Stimulated activated CD4-positive, alpha-beta T cell treated with anti-CD3 and anti-CD28 coated beads, TNF-alpha, amount 100 ng/mL, for 1 hour (primary cell): ENCODE results near the gene DHRS7B.

ENCODE experiments used
- DNase-seq, 3 donors: peaks; one replicate each; pipeline ENCODE4 v3.0.0-alpha.2; 2020; ENCODE audit warnings: low read depth in 3 of 3, low spot score in 1 of 3

The DHRS7B gene

DNA sequence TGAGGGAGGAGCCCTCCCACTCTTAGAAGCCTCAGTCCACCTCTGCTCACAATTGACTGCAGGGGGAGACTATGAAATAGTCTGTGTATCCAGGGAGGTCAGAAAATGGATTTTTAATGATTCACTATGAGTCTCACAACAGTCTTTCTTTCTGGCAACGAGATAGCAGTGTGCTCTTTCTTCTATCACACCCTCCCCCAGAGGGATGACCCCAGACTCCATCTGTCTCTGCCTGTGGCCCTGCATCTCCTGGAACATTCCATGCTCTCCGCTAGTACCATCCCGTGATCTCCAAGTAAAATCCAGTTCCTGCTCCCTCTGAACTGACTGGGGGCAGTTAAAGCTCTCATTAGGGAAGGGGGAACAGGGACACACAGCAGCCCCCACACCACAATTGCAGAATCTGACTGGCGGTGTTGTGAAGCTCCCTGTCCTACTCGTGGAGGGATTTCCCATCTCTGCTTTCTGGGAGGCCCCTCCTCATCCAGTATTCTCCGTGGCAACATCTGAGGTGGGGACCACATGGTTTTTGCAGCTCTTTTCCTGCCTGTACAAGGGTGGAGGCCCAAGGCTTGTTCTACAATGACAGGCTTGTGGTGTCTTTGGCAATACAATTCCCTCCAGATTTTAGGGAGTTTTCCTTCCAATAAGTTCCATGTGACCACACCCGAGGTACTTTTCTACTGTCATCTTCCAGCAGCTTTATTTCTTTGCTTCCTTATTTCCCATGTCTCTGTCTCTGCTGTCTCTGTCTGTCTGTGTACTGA is 107.0 kb downstream of the DHRS7B start:
- no peak for DNase-seq

DNA sequence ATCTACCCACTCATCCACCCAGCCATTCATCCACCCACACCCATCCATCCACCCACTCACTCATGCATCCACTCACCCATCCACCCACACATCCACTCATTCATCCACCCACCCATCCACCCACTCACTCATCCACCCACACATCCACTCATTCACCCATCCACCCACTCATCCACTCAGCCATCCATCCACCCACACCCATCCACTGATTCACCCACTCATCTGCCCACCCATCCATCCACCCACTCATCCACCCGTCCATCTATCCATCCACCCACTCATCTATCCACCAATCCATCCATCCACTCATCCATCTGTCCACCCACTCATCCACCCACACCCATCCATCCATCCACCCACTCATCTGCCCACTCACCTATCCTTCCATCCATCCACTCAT is 109.2 kb downstream of the DHRS7B start:
- DNase-seq: no peak

DNA sequence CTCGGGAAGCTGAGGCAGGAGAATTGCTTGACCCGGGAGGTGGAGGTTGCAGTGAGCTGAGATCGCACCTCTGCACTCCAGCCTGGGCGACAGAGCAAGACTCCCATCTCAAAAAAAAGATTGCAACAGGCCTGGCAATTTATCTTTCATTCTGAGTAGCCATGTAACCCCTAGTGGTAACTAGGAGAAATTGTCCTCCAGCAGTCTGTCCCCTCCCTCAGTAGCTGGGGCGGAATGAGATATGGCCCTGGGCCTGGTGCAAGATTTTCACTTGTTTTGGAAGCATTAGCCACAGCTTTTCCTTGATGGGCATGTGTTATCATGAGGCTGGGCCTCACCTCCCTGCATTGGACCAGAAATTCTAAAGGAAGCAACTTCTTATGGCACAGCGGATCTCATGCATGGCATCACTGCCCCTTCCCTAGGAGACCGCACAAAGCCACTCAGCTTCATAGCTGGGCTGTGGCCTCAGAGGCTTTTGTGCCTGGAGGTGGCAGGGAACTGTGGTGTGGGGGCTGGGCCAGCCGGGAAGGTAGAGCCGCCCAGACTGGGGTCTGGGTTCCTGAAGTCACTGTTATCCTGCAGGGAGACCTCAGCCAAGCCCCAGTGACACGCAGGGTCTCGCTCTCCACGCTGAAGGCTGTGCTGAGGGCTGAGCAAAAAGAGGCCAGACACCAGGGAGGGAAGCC is 113.1 kb downstream of the DHRS7B start:
- no peak for DNase-seq

DNA sequence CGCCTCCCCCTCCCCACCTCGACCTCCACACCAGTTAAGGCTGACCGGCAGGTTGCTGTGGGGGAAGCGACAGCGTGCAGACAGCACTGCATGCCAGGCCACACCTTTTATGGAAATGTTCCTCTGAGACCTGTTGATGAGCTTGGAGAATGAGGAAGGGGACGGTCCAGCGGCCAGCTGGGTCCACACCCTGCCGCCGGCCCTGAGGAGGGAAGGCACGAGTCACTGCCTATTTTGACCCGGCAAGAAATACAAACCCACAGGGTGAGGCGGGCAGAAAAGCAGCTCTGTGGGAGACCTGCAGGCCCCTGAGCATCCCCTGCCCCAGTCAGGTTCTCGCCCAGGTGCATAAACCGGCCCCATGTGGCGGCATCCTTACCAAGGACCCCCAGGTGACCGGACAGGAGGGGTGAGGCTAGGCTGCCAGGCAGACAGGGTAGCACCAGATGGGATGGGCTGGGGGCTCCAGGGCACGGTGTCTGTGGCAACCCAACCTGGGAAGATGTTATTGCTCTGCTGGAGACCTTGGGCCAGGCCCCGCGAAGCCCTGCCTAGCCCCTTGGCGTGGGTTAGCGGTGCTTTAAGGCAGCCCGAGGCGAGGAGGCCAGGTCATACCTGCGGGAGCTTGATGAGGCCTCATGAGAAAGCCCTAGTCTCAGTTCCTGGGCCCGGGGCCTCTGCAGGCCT is 113.7 kb downstream of the DHRS7B start:
- no peak for DNase-seq
